Gastrocnemius medialis (tissue), 4 donors: ENCODE measurements around the gene GLYATL1B.

Experiments
- CTCF ChIP-seq, 5 experiments: fragments of 450-650 bp in 3 of 5; fragments of 200-600 bp in 2 of 5; sonication (generic) in 2 of 5; IDR thresholded peaks in 4 of 5; conservative IDR thresholded peaks in 1 of 5; 1 replicate in 4 of 5; 2 replicates in 1 of 5; pipeline ENCODE4 v1.5.1; 2016 to 2019; ENCODE audit warnings: antibody characterized with exemption in 5 of 5, mild to moderate bottlenecking in 3 of 5, moderate library complexity in 3 of 5
- POLR2A ChIP-seq, 2 donors: fragments of 450-650 bp; IDR thresholded peaks; one replicate each; pipeline ENCODE4 v1.6.1; 2017; ENCODE audit warnings: antibody characterized with exemption in 2 of 2, mild to moderate bottlenecking in 2 of 2, moderate library complexity in 2 of 2

- TF ChIP-seq CTCF (IDR thresholded peaks at IDR 0.05 in 4 of 5, conservative IDR thresholded peaks at IDR 0.05 in 1 of 5) (no peak), POLR2A (IDR thresholded peaks at IDR 0.05) (no peak)
These were observed 45.5 kb upstream of the GLYATL1B start for GRCh38 chr11:59040607-59041006.
